ENCODE data around the gene FRS2. TPM values are rescaled to one million over a fixed set of nuclear protein-coding genes. Genes with fewer than 3 reads are reported as not detected.

The FRS2 gene
- total and polyA plus RNA-seq, 10 of the 15 experiments (the other 5 are each of a cell fraction or from before 2014, with no cell fraction given): 1.1 to 13.1 (median 5.9) TPM

GRCh38 chr12:69516950-69517349 lies 46.8 kb downstream of the FRS2 start:
- ChIA-PET CTCF (no interaction called here), SMC1A (ENCODE audit: uncharacterized antibody, unreplicated experiment) (interaction anchor here (1.2 kb wide), 1 partner anchor 38 kb away, joined by 4 read pairs; no protein-coding TSS in a partner anchor), RAD21 (ENCODE audit: unreplicated experiment) (no interaction called here), POLR2A (no interaction called here)
- Histone ChIP-seq H3K4me2 (ENCODE audit: control insufficient read depth, insufficient read depth) (no peak overlapping the region), H2AFZ (ENCODE audit: control insufficient read depth, low read depth, low read length) (no peak overlapping the region), H3K4me3 (no peak overlapping the region), H3K79me2 (ENCODE audit: control insufficient read depth, insufficient read depth, low read length) (peaks cover 23% of the 10 kb centered on the region), H3K36me3 (ENCODE audit: control insufficient read depth in 2 of 2, insufficient read depth in 2 of 2, low read length in 1 of 2) (no peaks in the 10 kb centered on the region; a peak in 1 of 4 replicates), H3K4me1 (ENCODE audit: control insufficient read depth, insufficient read depth, low read length) (no peaks in the 10 kb centered on the region; the same call in 1 of the 2 replicates), H4K20me1 (ENCODE audit: control insufficient read depth, insufficient read depth) (no peaks in the 10 kb centered on the region), H3K9ac (ENCODE audit: control insufficient read depth, insufficient read depth, low read length) (no peak overlapping the region), H3K27ac (ENCODE audit: control insufficient read depth, insufficient read depth) (no peak overlapping the region), H3K27me3 (replicated peaks in 1 of 2; ENCODE audit: control insufficient read depth in 2 of 2, insufficient read depth in 2 of 2, low read length in 1 of 2) (no peaks in the 10 kb centered on the region), H3K9me3 (replicated peaks; ENCODE audit: control insufficient read depth, insufficient read depth, low read length) (no peaks in the 10 kb centered on the region; the same call in 2 of the 3 replicates)
- BruUV-seq (replicated peaks): no TSS peak
- in situ Hi-C loops (cut with MboI) (no loop called here), intact Hi-C loops (cut with micrococcal nuclease; ENCODE audit: unreplicated experiment) (no loop called here)
- DNase-seq (ENCODE audit: low read depth, low spot score) (no peak), FAIRE-seq (no peak), ATAC-seq (no peak)
- TF ChIP-seq BRCA1 (IDR thresholded peaks at IDR 0.05; ENCODE audit: low read depth, low read length): no peak
- WGBS (ENCODE audit: insufficient coverage, insufficient replicate concordance, low lambda C conversion rate, missing lambda C conversion rate): 84% methylated on average over 2 of the region's 2 CpGs

- Histone ChIP-seq H3K4me1 (ENCODE audit: control insufficient read depth, insufficient read depth, low read length) (no peaks in the 10 kb centered on the region; the same call in 1 of the 2 replicates), H3K27ac (ENCODE audit: control insufficient read depth, insufficient read depth) (no peak overlapping the region), H3K9ac (ENCODE audit: control insufficient read depth, insufficient read depth, low read length) (no peak overlapping the region), H3K36me3 (ENCODE audit: control insufficient read depth in 2 of 2, insufficient read depth in 2 of 2, low read length in 1 of 2) (no peaks in the 10 kb centered on the region; a peak in 1 of 4 replicates), H2AFZ (ENCODE audit: control insufficient read depth, low read depth, low read length) (no peak overlapping the region), H3K27me3 (replicated peaks in 1 of 2; ENCODE audit: control insufficient read depth in 2 of 2, insufficient read depth in 2 of 2, low read length in 1 of 2) (no peaks in the 10 kb centered on the region), H3K4me2 (ENCODE audit: control insufficient read depth, insufficient read depth) (no peak overlapping the region), H3K4me3 (no peak overlapping the region), H3K9me3 (replicated peaks; ENCODE audit: control insufficient read depth, insufficient read depth, low read length) (no peaks in the 10 kb centered on the region; the same call in 1 of the 3 replicates), H3K79me2 (ENCODE audit: control insufficient read depth, insufficient read depth, low read length) (peaks cover 23% of the 10 kb centered on the region), H4K20me1 (ENCODE audit: control insufficient read depth, insufficient read depth) (no peaks in the 10 kb centered on the region)
- ATAC-seq (no peak), DNase-seq (ENCODE audit: low read depth, low spot score) (no peak), FAIRE-seq (no peak)
- intact Hi-C loops (cut with micrococcal nuclease; ENCODE audit: unreplicated experiment) (no loop called here), in situ Hi-C loops (cut with MboI) (no loop called here)
- BruUV-seq (replicated peaks): no TSS peak
- ChIA-PET SMC1A (ENCODE audit: uncharacterized antibody, unreplicated experiment) (interaction anchor here (1.2 kb wide), 1 partner anchor 37 kb away, joined by 4 read pairs; no protein-coding TSS in a partner anchor), RAD21 (ENCODE audit: unreplicated experiment) (interaction anchor here (1.1 kb wide), 1 partner anchor 17 kb away, joined by 3 read pairs; no protein-coding TSS in a partner anchor), POLR2A (no interaction called here), CTCF (no interaction called here)
- WGBS (ENCODE audit: insufficient coverage, insufficient replicate concordance, low lambda C conversion rate, missing lambda C conversion rate): 93% methylated on average over 2 of the region's 2 CpGs
- TF ChIP-seq MEF2B (IDR thresholded peaks at IDR 0.05; ENCODE audit: partially characterized antibody, poor library complexity, severe bottlenecking): no peak
- TF ChIP-seq HDAC2 (IDR thresholded peaks at IDR 0.05): no peak
- TF ChIP-seq ZNF384 (IDR thresholded peaks at IDR 0.05; ENCODE audit: borderline replicate concordance, low read depth, low read length): no peak
- TF ChIP-seq BACH1 (IDR thresholded peaks at IDR 0.05; ENCODE audit: borderline replicate concordance): no peak
- TF ChIP-seq SMAD1 (IDR thresholded peaks at IDR 0.05; ENCODE audit: low read depth, partially characterized antibody): no peak
- TF ChIP-seq ETV6 (conservative IDR thresholded peaks at IDR 0.05 in 1 of 2, IDR thresholded peaks at IDR 0.05 in 1 of 2; ENCODE audit: borderline replicate concordance in 1 of 2, low read depth in 1 of 2): no peak
Measured at GRCh38 chr12:69517406-69517805, 47.2 kb downstream of the FRS2 start.

All from GM12878 (cell line).